AG04449 (cell line): Measurements from ENCODE around the gene ABCB8.
A peak's percentile ranks its signal among the peaks of the same experiment; 100 is the strongest.

Experiments
- CTCF ChIA-PET: fragments of 350-600 bp; formaldehyde crosslinking; extraction: SDS; loops from one replicate; lab custom pipeline; 2021; ENCODE audit warnings: antibody characterized with exemption; lab: Yijun Ruan, JAX
- POLR2A ChIA-PET: fragments of 400-600, 350-600 bp; formaldehyde crosslinking; extraction: SDS; loops from one replicate; lab custom pipeline; 2020; ENCODE audit warnings: antibody characterized with exemption, inconsistent platforms; lab: Yijun Ruan, JAX
- DNase-seq: peaks from one replicate; pipeline ENCODE4 v3.0.0-alpha.2; 2010; ENCODE audit warnings: low read depth, low spot score
- H3K4me3 ChIP-seq: 2 replicates; pipeline ENCODE4 v1.5.1; 2011; ENCODE audit warnings: low read depth, mild to moderate bottlenecking, control low read depth, low read length
- TF ChIP-seq, protein P1 (sequence below): IDR thresholded peaks from one replicate; pipeline ENCODE4 v1.5.1; 2011; ENCODE audit warnings: mild to moderate bottlenecking, moderate library complexity, low read length, control low read depth, inconsistent platforms; ENCODE audit not compliant: insufficient read depth; ENCODE audit errors: missing control alignments

ABCB8 gene

DNA sequence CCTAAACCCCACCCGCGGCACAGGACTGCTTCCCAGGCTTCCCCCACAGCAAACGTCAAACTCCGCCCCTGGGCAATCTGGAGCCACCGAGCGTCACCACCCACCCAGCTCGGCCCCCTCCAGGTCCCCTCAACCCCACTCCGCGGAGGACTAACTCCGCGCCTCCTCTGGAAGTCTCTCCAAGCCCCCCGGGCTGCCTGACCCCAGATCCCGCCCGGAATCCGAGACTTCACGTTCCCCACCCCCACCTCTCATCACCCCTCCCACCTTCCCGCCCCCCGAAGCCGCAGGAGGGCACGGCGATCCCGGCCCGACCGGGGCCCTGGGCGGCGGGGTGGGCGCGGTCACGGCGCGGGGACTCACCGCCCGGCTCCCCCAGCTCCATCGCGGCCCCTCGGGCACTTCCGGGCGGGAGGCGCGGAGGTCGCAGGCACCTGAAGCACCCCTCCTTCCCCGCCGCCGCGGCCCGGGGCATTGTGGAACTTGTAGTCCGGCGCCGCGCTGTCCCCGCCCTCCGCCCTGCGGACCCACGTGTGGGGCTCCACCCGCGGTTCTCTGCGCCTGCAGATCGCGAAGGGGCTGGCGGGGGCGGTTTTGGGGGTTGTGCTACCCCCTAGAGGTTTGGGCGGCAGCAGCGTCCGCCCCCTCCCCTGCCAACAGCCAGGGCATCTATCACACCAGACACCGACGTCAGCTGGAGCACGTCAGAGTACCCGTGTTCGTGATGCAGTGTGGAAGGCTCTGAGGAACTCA lies 55.0 kb downstream of the ABCB8 start, which contains the start of gene TMUB1:
TSS of gene TMUB1 (minus strand) at position 423 of the 753 bp plus-strand sequence. CDS start 930 bp downstream, outside the sequence.
- DNase-seq = no peak
- ChIA-PET POLR2A (no interaction called here), CTCF (interaction anchor here (1.1 to 19.2 kb wide), 3 partner anchors 21 to 72 kb away, joined by 3 to 347 read pairs (median 3); no protein-coding TSS in a partner anchor)
- H3K4me3 ChIP-seq = peak within 1 kb of the TSS; percentile 71
- TF ChIP-seq, protein P1, sequence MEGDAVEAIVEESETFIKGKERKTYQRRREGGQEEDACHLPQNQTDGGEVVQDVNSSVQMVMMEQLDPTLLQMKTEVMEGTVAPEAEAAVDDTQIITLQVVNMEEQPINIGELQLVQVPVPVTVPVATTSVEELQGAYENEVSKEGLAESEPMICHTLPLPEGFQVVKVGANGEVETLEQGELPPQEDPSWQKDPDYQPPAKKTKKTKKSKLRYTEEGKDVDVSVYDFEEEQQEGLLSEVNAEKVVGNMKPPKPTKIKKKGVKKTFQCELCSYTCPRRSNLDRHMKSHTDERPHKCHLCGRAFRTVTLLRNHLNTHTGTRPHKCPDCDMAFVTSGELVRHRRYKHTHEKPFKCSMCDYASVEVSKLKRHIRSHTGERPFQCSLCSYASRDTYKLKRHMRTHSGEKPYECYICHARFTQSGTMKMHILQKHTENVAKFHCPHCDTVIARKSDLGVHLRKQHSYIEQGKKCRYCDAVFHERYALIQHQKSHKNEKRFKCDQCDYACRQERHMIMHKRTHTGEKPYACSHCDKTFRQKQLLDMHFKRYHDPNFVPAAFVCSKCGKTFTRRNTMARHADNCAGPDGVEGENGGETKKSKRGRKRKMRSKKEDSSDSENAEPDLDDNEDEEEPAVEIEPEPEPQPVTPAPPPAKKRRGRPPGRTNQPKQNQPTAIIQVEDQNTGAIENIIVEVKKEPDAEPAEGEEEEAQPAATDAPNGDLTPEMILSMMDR = no peak

GRCh38 chr7:151083824-151084160 lies 55.5 kb downstream of the ABCB8 start:
- ChIA-PET POLR2A (no interaction called here), CTCF (interaction anchor here (1.1 to 19.2 kb wide), 3 partner anchors 21 to 73 kb away, joined by 3 to 347 read pairs (median 3); no protein-coding TSS in a partner anchor)
- peak overlapping the region; percentile 71 for H3K4me3 ChIP-seq
- no peak for DNase-seq
- TF ChIP-seq, protein P1 = no peak

GRCh38 chr7:151085329-151085690 lies 57.1 kb downstream of the ABCB8 start:
- CTCF ChIA-PET = interaction anchor here (0.6 to 19.2 kb wide), 10 partner anchors 8 to 159 kb away, joined by 3 to 347 read pairs (median 3); no protein-coding TSS in a partner anchor
- TF ChIP-seq, protein P1 = no peak
- H3K4me3 ChIP-seq = peak overlapping the region; percentile 75
- POLR2A ChIA-PET = interaction anchor here (0.6 to 1.1 kb wide), 4 partner anchors 9 to 84 kb away, joined by 3 to 5 read pairs (median 4); partner anchors contain the start of gene ABCB8
- no peak for DNase-seq

DNA sequence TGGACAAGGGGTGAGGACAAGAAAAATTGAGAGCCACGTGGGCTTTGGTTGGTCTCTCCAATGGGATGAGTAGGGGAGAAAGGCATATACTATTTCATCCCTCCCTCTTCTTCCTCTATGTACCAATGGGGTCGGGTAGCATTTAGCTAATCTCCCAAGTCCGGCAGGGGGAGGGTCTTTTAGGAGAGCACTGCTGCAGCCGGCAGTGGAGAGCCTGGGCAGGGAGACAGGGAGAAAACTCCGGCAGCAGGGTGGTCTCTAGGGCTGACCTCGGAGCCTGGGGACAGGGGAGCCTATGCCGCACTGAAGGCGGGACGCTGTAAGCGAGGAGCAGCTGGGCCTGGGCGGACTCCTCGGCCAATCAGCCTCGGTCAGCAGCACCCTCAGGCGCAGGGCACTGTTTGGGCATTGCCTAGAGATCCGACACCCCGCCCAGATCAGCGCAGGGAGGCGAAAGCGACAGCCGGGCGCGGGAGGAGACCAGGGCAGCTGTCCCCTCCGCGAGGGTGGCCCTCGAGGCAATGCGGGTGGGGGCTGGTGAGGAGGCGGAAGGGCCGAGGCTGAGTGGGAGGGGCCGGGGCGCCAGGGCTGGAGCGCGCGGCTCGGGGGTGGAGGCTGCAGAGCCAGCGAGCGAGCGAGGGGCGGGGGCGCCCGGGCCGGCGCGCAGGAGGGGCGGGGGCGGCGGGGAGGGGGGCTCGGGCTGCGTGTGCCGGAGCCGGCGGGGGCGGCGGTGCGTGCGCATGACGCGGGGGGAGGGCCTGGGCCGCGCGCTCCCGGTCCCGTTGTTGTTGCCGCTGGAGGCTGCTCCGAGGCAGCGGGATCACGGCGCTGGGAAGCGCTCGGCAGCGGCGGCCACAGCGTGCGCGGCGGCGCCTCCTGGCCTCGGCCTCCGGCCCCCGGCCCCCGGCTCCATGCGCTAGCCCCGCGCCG lies 57.7 kb downstream of the ABCB8 start, which contains the start of gene AGAP3:
TSS of gene AGAP3 (plus strand) at position 785 of the 930 bp plus-strand sequence. CDS start 267 bp downstream, outside the sequence.
- no peak for DNase-seq
- ChIA-PET POLR2A (interaction anchor here (0.6 to 1.1 kb wide), 4 partner anchors 9 to 83 kb away, joined by 3 to 5 read pairs (median 4); partner anchors contain the start of gene ABCB8), CTCF (interaction anchor here (0.7 to 19.2 kb wide), 7 partner anchors 10 to 76 kb away, joined by 3 to 347 read pairs (median 4); no protein-coding TSS in a partner anchor)
- H3K4me3 ChIP-seq = peak within 1 kb of the TSS; percentile 75
- TF ChIP-seq, protein P1 = no peak

DNA sequence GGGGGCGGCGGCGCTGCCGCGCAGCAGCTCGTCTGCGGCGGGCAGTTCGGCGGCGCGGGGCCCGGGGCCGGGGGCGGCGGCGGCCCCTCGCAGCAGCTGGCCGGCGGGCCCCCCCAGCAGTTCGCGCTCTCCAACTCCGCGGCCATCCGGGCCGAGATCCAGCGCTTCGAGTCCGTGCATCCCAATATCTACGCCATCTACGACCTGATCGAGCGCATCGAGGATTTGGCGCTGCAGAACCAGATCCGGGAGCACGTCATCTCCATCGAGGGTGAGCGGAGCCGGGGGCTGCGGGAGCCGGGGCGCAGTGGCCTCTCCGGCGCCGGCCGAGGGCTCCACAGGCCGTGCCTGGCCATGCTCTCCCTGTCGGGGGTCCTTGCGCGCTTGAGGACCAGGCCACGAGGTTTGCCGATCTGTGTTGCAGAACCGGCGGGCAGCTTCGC lies 58.6 kb downstream of the ABCB8 start:
- ChIA-PET POLR2A (no interaction called here), CTCF (interaction anchor here (0.9 to 19.2 kb wide), 3 partner anchors 9 to 27 kb away, joined by 4 to 347 read pairs (median 7); no protein-coding TSS in a partner anchor)
- TF ChIP-seq, protein P1 = no peak
- H3K4me3 ChIP-seq = peak overlapping the region; percentile 75
- DNase-seq = no peak
